Thyroid gland (tissue), 4 donors: ENCODE data around the gene ZKSCAN5. TPM values are rescaled to one million over a fixed set of nuclear protein-coding genes. Genes with fewer than 3 reads are reported as not detected.
A peak's percentile ranks its signal among the peaks of the same experiment; 100 is the strongest.
"Not testable (repeated sequence)": the region's sequence is repeated elsewhere in the genome, so short reads cannot be mapped to it uniquely, and the experiment has no call there.

Experiments
- DNase-seq, 2 donors: peaks; one replicate each; pipeline ENCODE4 v3.0.0-alpha.2; 2019
- H3K27ac ChIP-seq, 3 donors: fragments of 200-600 bp; sonication (generic); 1 replicate in 2 of 3; 2 replicates in 1 of 3; pipeline ENCODE4 v1.5.1; 2016 to 2019; ENCODE audit warnings: mild to moderate bottlenecking in 1 of 3, moderate library complexity in 1 of 3
- H3K27me3 ChIP-seq: fragments of 200-600 bp; sonication (generic); one replicate; pipeline ENCODE4 v1.5.1; 2019
- H3K36me3 ChIP-seq, 2 donors: fragments of 200-600 bp; sonication (generic); one replicate each; pipeline ENCODE4 v1.5.1; 2016 to 2019
- H3K4me1 ChIP-seq, 2 donors: fragments of 200-600 bp; sonication (generic); one replicate each; pipeline ENCODE4 v1.5.1; 2017 to 2019
- H3K4me3 ChIP-seq, 3 donors: fragments of 200-600 bp; sonication (generic); replicated peaks in 1 of 3; 1 replicate in 2 of 3; 2 replicates in 1 of 3; pipeline ENCODE4 v1.5.1; 2016; ENCODE audit warnings: mild to moderate bottlenecking in 1 of 3
- H3K9me3 ChIP-seq: fragments of 200-600 bp; sonication (generic); one replicate; pipeline ENCODE4 v1.5.1; 2017
- CTCF ChIP-seq, 6 experiments: fragments of 200-600 bp in 3 of 6; fragments of 450-650 bp in 3 of 6; sonication (generic) in 3 of 6; IDR thresholded peaks; one replicate each; pipeline ENCODE4 v1.5.1; 2016 to 2019; ENCODE audit warnings: antibody characterized with exemption in 6 of 6, mild to moderate bottlenecking in 2 of 6, inconsistent platforms in 1 of 6, moderate library complexity in 1 of 6
- POLR2A ChIP-seq, 2 donors: fragments of 450-650 bp; IDR thresholded peaks; one replicate each; pipeline ENCODE4 v1.6.1; 2017; ENCODE audit warnings: antibody characterized with exemption in 2 of 2, mild to moderate bottlenecking in 2 of 2, moderate library complexity in 1 of 2
- WGBS, 2 donors: methylation state at CpG; one replicate each; pipeline ENCODE4 v1.1.5; 2017; 5-methylcytosine and 5-hydroxymethylcytosine counted together
- intact Hi-C: fragments of 100-400 bp; cut with DNase I; formaldehyde crosslinking; loops from one replicate; pipeline ENCODE4 v1.15.1; 2023
- total RNA-seq, 4 donors: library from RNA; depleted of rRNA; stranded (reverse); fragments of >200 nt; gene quantifications; one replicate each; pipeline ENCODE4 v1.2.3, GENCODE V29; 2016

The ZKSCAN5 gene
- total RNA-seq, 4 donors from 2014 or later = 8.7 to 14.1 (median 9.7) TPM

- peaks cover 13 to 23% of the 10 kb centered on the region in 2 donors for H3K36me3 ChIP-seq
- no peaks in the 10 kb centered on the region for H3K9me3 ChIP-seq
- peak within 1 kb of the TSS; percentile 69 to 89 (median 89) for H3K27ac ChIP-seq
- 0 to 1% methylated on average over 27 to 30 of the region's 68 CpGs for WGBS, 2 donors
- intact Hi-C loops = no loop called here
- peak within 1 kb of the TSS; percentile 44 to 92 (median 84) for H3K4me3 ChIP-seq
- TF ChIP-seq CTCF (IDR thresholded peaks at IDR 0.05) (peak in 1 of 6 experiments; percentile 8), POLR2A (IDR thresholded peaks at IDR 0.05) (peak in 1 of 2 donors; percentile 67)
- no peaks in the 10 kb centered on the region for H3K27me3 ChIP-seq
- DNase-seq = peak; percentile 90 to 93
- peaks cover 18 to 23% of the 10 kb centered on the region in 2 donors for H3K4me1 ChIP-seq
Observed at GRCh38 chr7:99499721-99500636, 4.5 kb upstream of the ZKSCAN5 start, which contains the start of gene ZNF394. TSS of gene ZNF394 (minus strand) at chr7:99500281. CDS start at chr7:99500093, 188 bp downstream.

- peak overlapping the region in 2 of 3 donors; percentile 89 for H3K27ac ChIP-seq
- TF ChIP-seq CTCF (IDR thresholded peaks at IDR 0.05) (no peak), POLR2A (IDR thresholded peaks at IDR 0.05) (no peak)
- H3K9me3 ChIP-seq = no peaks in the 10 kb centered on the region
- intact Hi-C loops = no loop called here
- H3K27me3 ChIP-seq = no peaks in the 10 kb centered on the region
- peaks cover 20 to 26% of the 10 kb centered on the region in 2 donors for H3K4me1 ChIP-seq
- peaks cover 13 to 19% of the 10 kb centered on the region in 2 donors for H3K36me3 ChIP-seq
- H3K4me3 ChIP-seq = peak overlapping the region; percentile 44 to 92 (median 84)
- WGBS, 2 donors = 52% methylated on average over 16 of the region's 16 CpGs
- no peak for DNase-seq
Observed at GRCh38 chr7:99500637-99501009, 3.8 kb upstream of the ZKSCAN5 start.

GRCh38 chr7:99501236-99501635 lies 3.2 kb upstream of the ZKSCAN5 start:
- intact Hi-C loops, H3K4me3 ChIP-seq, H3K9me3 ChIP-seq, DNase-seq, H3K27ac ChIP-seq, H3K27me3 ChIP-seq: not testable (repeated sequence)
- Histone ChIP-seq H3K36me3 (peaks cover 11 to 16% of the 10 kb centered on the region in 2 donors), H3K4me1 (peaks cover 25 to 33% of the 10 kb centered on the region in 2 donors)
- 93 to 95% methylated on average over 12 of the region's 12 CpGs for WGBS, 2 donors

GRCh38 chr7:99504281-99504602 lies 220 bp upstream of the ZKSCAN5 start:
- TF ChIP-seq POLR2A (IDR thresholded peaks at IDR 0.05) (no peak), CTCF (IDR thresholded peaks at IDR 0.05) (no peak)
- DNase-seq = no peak
- H3K4me3 ChIP-seq = peak overlapping the region; percentile 52 to 83 (median 55)
- no peaks in the 10 kb centered on the region for H3K36me3 ChIP-seq
- 14% methylated on average over 12 of the region's 19 CpGs; no CpG with 5 or more reads in 1 of the 2 donors for WGBS, 2 donors
- intact Hi-C loops = no loop called here
- H3K9me3 ChIP-seq = no peaks in the 10 kb centered on the region
- peak overlapping the region; percentile 73 to 91 (median 87) for H3K27ac ChIP-seq
- H3K4me1 ChIP-seq = peaks cover 22 to 23% of the 10 kb centered on the region in 2 donors
- no peaks in the 10 kb centered on the region for H3K27me3 ChIP-seq

GRCh38 chr7:99505324-99505662 lies 831 bp downstream of the ZKSCAN5 start:
- Histone ChIP-seq H3K27me3 (no peaks in the 10 kb centered on the region), H3K4me3 (peak overlapping the region; percentile 52 to 83 (median 55)), H3K36me3 (no peaks in the 10 kb centered on the region), H3K27ac (peak overlapping the region; percentile 73 to 91 (median 87)), H3K9me3 (no peaks in the 10 kb centered on the region), H3K4me1 (peaks cover 22 to 23% of the 10 kb centered on the region in 2 donors)
- no peak for DNase-seq
- intact Hi-C loops = no loop called here
- no peak for TF ChIP-seq POLR2A (IDR thresholded peaks at IDR 0.05)
- TF ChIP-seq CTCF (IDR thresholded peaks at IDR 0.05) = no peak
- WGBS, 2 donors = 2 to 4% methylated on average over 6 to 11 of the region's 11 CpGs
